Measurements from ENCODE around the gene FBN2. TPM values are rescaled to one million over a fixed set of nuclear protein-coding genes. Genes with fewer than 3 reads are reported as not detected.
"Not testable (repeated sequence)": the region's sequence is repeated elsewhere in the genome, so short reads cannot be mapped to it uniquely, and the experiment has no call there.

FBN2 gene
- total RNA-seq, 1 experiment from 2014 or later, result not detected

- not testable (repeated sequence) for H3K27me3 ChIP-seq (ENCODE audit: low read length)
Measured at GRCh38 chr5:128447224-128447623, 90.8 kb downstream of the FBN2 start.

GRCh38 chr5:128441941-128442350, 96.1 kb downstream of the FBN2 start:
- H3K79me2 ChIP-seq (ENCODE audit: low read length), result no peaks in the 10 kb centered on the region
- no peak overlapping the region for H3K4me3 ChIP-seq (ENCODE audit: low read length)
- no peak overlapping the region for H3K9ac ChIP-seq (ENCODE audit: low read length)
- H4K20me1 ChIP-seq (ENCODE audit: insufficient read depth, low read depth, low read length), result no peaks in the 10 kb centered on the region
- H3K9me2 ChIP-seq (replicated peaks; ENCODE audit: insufficient read depth, low read length), result no peaks in the 10 kb centered on the region
- no peaks in the 10 kb centered on the region for H3K4me1 ChIP-seq (ENCODE audit: low read length)
- H3K27ac ChIP-seq (ENCODE audit: low read length), result no peak overlapping the region
- no peaks in the 10 kb centered on the region for H3K36me3 ChIP-seq (ENCODE audit: insufficient read depth, low read length)
- H2AFZ ChIP-seq (ENCODE audit: low read length), result no peak overlapping the region
- H3K27me3 ChIP-seq (ENCODE audit: low read length), result no peaks in the 10 kb centered on the region; the same call in 1 of the 2 replicates
- no peaks in the 10 kb centered on the region for H3K9me3 ChIP-seq (ENCODE audit: low read length)
- no peak for DNase-seq
- H3K4me2 ChIP-seq (ENCODE audit: low read depth, low read length, poor library complexity, severe bottlenecking), result no peak overlapping the region

More at GRCh38 chr5:128447224-128447623, 90.8 kb downstream of the FBN2 start:
- not testable (repeated sequence) for H3K9ac ChIP-seq (ENCODE audit: low read length); H3K9me2 ChIP-seq (replicated peaks; ENCODE audit: insufficient read depth, low read length); H3K79me2 ChIP-seq (ENCODE audit: low read length); H3K9me3 ChIP-seq (ENCODE audit: low read length); H3K4me1 ChIP-seq (ENCODE audit: low read length); H2AFZ ChIP-seq (ENCODE audit: low read length); H3K4me2 ChIP-seq (ENCODE audit: low read depth, low read length, poor library complexity, severe bottlenecking); H3K27ac ChIP-seq (ENCODE audit: low read length); H3K4me3 ChIP-seq (ENCODE audit: low read length); DNase-seq; H3K36me3 ChIP-seq (ENCODE audit: insufficient read depth, low read length); H4K20me1 ChIP-seq (ENCODE audit: insufficient read depth, low read depth, low read length)

GRCh38 chr5:128441165-128441564, 96.9 kb downstream of the FBN2 start:
- H2AFZ ChIP-seq (ENCODE audit: low read length), result no peak overlapping the region
- H3K9me2 ChIP-seq (replicated peaks; ENCODE audit: insufficient read depth, low read length), result no peaks in the 10 kb centered on the region
- no peaks in the 10 kb centered on the region for H3K4me1 ChIP-seq (ENCODE audit: low read length)
- no peak overlapping the region for H3K4me3 ChIP-seq (ENCODE audit: low read length)
- no peak overlapping the region for H3K27ac ChIP-seq (ENCODE audit: low read length)
- H3K36me3 ChIP-seq (ENCODE audit: insufficient read depth, low read length), result no peaks in the 10 kb centered on the region
- no peaks in the 10 kb centered on the region for H3K9me3 ChIP-seq (ENCODE audit: low read length)
- H3K9ac ChIP-seq (ENCODE audit: low read length), result no peak overlapping the region
- no peak for DNase-seq
- no peaks in the 10 kb centered on the region; the same call in 1 of the 2 replicates for H3K27me3 ChIP-seq (ENCODE audit: low read length)
- no peaks in the 10 kb centered on the region for H3K79me2 ChIP-seq (ENCODE audit: low read length)
- no peaks in the 10 kb centered on the region for H4K20me1 ChIP-seq (ENCODE audit: insufficient read depth, low read depth, low read length)
- H3K4me2 ChIP-seq (ENCODE audit: low read depth, low read length, poor library complexity, severe bottlenecking), result no peak overlapping the region

DNA sequence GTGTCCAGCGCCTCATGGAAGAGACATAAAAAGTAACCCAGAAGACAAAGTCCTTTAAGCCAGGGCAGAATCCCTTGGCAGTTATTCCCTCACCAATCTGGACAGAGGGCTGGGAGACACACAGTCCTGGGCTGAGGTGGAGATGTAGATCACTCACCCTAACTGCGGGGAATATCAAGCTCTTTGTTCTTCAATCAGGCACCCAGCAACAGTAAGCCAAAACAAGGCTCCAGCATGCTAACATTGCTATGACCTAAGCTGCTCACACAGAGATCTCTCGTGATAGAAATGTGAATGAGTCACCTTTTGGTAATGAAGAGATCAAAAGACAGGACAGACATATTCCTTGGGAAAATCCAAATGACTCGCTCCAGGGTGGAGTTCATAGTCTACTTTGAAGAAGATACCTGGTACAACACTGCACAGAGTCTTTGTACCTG, 101.3 kb downstream of the FBN2 start:
- Histone ChIP-seq H3K4me3 (ENCODE audit: low read length) (no peak overlapping the region), H3K27ac (ENCODE audit: low read length) (no peak overlapping the region), H3K9me3 (ENCODE audit: low read length) (no peaks in the 10 kb centered on the region), H3K4me1 (ENCODE audit: low read length) (no peaks in the 10 kb centered on the region), H3K9ac (ENCODE audit: low read length) (no peak overlapping the region), H3K27me3 (ENCODE audit: low read length) (no peaks in the 10 kb centered on the region), H4K20me1 (ENCODE audit: insufficient read depth, low read depth, low read length) (no peaks in the 10 kb centered on the region), H3K36me3 (ENCODE audit: insufficient read depth, low read length) (no peaks in the 10 kb centered on the region), H3K9me2 (replicated peaks; ENCODE audit: insufficient read depth, low read length) (no peaks in the 10 kb centered on the region), H3K4me2 (ENCODE audit: low read depth, low read length, poor library complexity, severe bottlenecking) (no peak overlapping the region), H2AFZ (ENCODE audit: low read length) (no peak overlapping the region), H3K79me2 (ENCODE audit: low read length) (no peaks in the 10 kb centered on the region)
- no peak for DNase-seq

- Histone ChIP-seq H3K36me3 (ENCODE audit: insufficient read depth, low read length) (no peaks in the 10 kb centered on the region), H3K4me1 (ENCODE audit: low read length) (no peaks in the 10 kb centered on the region), H3K4me2 (ENCODE audit: low read depth, low read length, poor library complexity, severe bottlenecking) (no peak overlapping the region), H3K9me3 (ENCODE audit: low read length) (no peaks in the 10 kb centered on the region), H3K4me3 (ENCODE audit: low read length) (no peak overlapping the region), H3K27me3 (ENCODE audit: low read length) (no peaks in the 10 kb centered on the region), H3K27ac (ENCODE audit: low read length) (no peak overlapping the region), H3K9ac (ENCODE audit: low read length) (no peak overlapping the region), H3K79me2 (ENCODE audit: low read length) (no peaks in the 10 kb centered on the region), H3K9me2 (replicated peaks; ENCODE audit: insufficient read depth, low read length) (no peaks in the 10 kb centered on the region), H4K20me1 (ENCODE audit: insufficient read depth, low read depth, low read length) (no peaks in the 10 kb centered on the region), H2AFZ (ENCODE audit: low read length) (no peak overlapping the region)
- no peak for DNase-seq
Measured at GRCh38 chr5:128435861-128436260, 102.2 kb downstream of the FBN2 start.

DNA sequence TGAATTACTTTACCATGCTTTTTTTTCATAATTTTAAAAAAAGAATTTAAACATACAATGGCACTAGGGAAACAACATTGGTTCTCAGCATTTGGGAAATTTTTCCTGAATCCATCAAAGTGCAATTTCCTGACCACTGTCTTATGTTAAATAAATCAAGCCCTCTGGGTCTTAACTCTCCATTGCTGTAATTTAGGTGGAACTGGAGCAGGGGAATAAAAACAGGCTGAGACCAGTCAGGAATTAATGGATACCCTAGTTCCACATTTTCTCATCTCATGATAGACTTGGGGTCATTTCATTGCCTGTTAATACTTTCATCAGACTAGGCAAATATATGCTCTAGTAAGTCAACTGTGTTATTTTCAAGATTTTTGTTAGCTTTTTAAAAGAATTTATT, 103.1 kb downstream of the FBN2 start:
- no peaks in the 10 kb centered on the region for H3K27me3 ChIP-seq (ENCODE audit: low read length)
- H3K79me2 ChIP-seq (ENCODE audit: low read length), result no peaks in the 10 kb centered on the region
- H3K9me2 ChIP-seq (replicated peaks; ENCODE audit: insufficient read depth, low read length), result no peaks in the 10 kb centered on the region
- H3K36me3 ChIP-seq (ENCODE audit: insufficient read depth, low read length), result no peaks in the 10 kb centered on the region
- no peaks in the 10 kb centered on the region for H4K20me1 ChIP-seq (ENCODE audit: insufficient read depth, low read depth, low read length)
- H2AFZ ChIP-seq (ENCODE audit: low read length), result no peak overlapping the region
- no peak for DNase-seq
- no peaks in the 10 kb centered on the region for H3K4me1 ChIP-seq (ENCODE audit: low read length)
- H3K27ac ChIP-seq (ENCODE audit: low read length), result no peak overlapping the region
- no peak overlapping the region for H3K4me3 ChIP-seq (ENCODE audit: low read length)
- H3K4me2 ChIP-seq (ENCODE audit: low read depth, low read length, poor library complexity, severe bottlenecking), result no peak overlapping the region
- no peak overlapping the region for H3K9ac ChIP-seq (ENCODE audit: low read length)
- H3K9me3 ChIP-seq (ENCODE audit: low read length), result no peaks in the 10 kb centered on the region

DNA sequence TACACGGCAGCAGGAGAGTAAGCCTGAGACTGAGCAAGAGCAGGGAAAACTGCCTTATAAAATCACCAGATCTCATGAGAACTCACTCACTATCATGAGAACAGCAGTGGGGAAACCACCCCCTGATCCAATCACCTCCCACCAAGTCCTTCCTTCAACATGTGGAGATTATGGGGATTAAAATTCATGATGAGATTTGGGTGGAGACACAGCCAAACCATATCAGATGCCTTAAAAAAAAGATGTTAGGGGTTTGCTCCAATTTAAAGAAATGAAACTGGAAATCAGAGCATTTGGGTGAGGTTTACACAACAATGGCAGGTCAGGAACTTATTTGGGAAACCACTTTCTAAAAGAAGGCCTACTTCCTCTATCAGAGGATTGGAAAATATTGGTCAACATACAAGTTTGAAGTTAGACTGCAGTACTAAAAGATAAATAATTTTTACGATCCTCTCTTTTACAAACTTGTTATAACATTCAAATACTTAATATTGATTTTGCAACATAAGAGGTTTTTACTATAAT, 105.1 kb downstream of the FBN2 start:
- H2AFZ ChIP-seq (ENCODE audit: low read length), result no peak overlapping the region
- no peak overlapping the region for H3K4me2 ChIP-seq (ENCODE audit: low read depth, low read length, poor library complexity, severe bottlenecking)
- no peak overlapping the region for H3K9ac ChIP-seq (ENCODE audit: low read length)
- no peak for DNase-seq
- H4K20me1 ChIP-seq (ENCODE audit: insufficient read depth, low read depth, low read length), result no peaks in the 10 kb centered on the region
- no peak overlapping the region for H3K27ac ChIP-seq (ENCODE audit: low read length)
- H3K9me2 ChIP-seq (replicated peaks; ENCODE audit: insufficient read depth, low read length), result no peaks in the 10 kb centered on the region
- H3K27me3 ChIP-seq (ENCODE audit: low read length), result no peaks in the 10 kb centered on the region
- H3K79me2 ChIP-seq (ENCODE audit: low read length), result no peaks in the 10 kb centered on the region
- H3K4me3 ChIP-seq (ENCODE audit: low read length), result no peak overlapping the region
- H3K36me3 ChIP-seq (ENCODE audit: insufficient read depth, low read length), result no peaks in the 10 kb centered on the region
- H3K9me3 ChIP-seq (ENCODE audit: low read length), result no peaks in the 10 kb centered on the region
- no peaks in the 10 kb centered on the region for H3K4me1 ChIP-seq (ENCODE audit: low read length)

GRCh38 chr5:128427921-128428320, 110.1 kb downstream of the FBN2 start:
- no peaks in the 10 kb centered on the region for H3K4me1 ChIP-seq (ENCODE audit: low read length)
- H3K27me3 ChIP-seq (ENCODE audit: low read length), result no peaks in the 10 kb centered on the region
- no peak overlapping the region for H3K4me3 ChIP-seq (ENCODE audit: low read length)
- H3K36me3 ChIP-seq (ENCODE audit: insufficient read depth, low read length), result no peaks in the 10 kb centered on the region
- no peak overlapping the region for H3K9ac ChIP-seq (ENCODE audit: low read length)
- H3K9me3 ChIP-seq (ENCODE audit: low read length), result no peaks in the 10 kb centered on the region
- no peaks in the 10 kb centered on the region for H4K20me1 ChIP-seq (ENCODE audit: insufficient read depth, low read depth, low read length)
- H3K79me2 ChIP-seq (ENCODE audit: low read length), result no peaks in the 10 kb centered on the region
- H3K4me2 ChIP-seq (ENCODE audit: low read depth, low read length, poor library complexity, severe bottlenecking), result no peak overlapping the region
- H3K9me2 ChIP-seq (replicated peaks; ENCODE audit: insufficient read depth, low read length), result no peaks in the 10 kb centered on the region
- no peak overlapping the region for H3K27ac ChIP-seq (ENCODE audit: low read length)
- DNase-seq, result no peak
- H2AFZ ChIP-seq (ENCODE audit: low read length), result no peak overlapping the region

GRCh38 chr5:128426090-128426534, 111.9 kb downstream of the FBN2 start:
- Histone ChIP-seq H3K9ac (ENCODE audit: low read length) (no peak overlapping the region), H3K9me2 (replicated peaks; ENCODE audit: insufficient read depth, low read length) (no peaks in the 10 kb centered on the region), H3K4me2 (ENCODE audit: low read depth, low read length, poor library complexity, severe bottlenecking) (no peak overlapping the region), H3K36me3 (ENCODE audit: insufficient read depth, low read length) (no peaks in the 10 kb centered on the region), H3K9me3 (ENCODE audit: low read length) (no peaks in the 10 kb centered on the region), H4K20me1 (ENCODE audit: insufficient read depth, low read depth, low read length) (no peaks in the 10 kb centered on the region), H3K79me2 (ENCODE audit: low read length) (no peaks in the 10 kb centered on the region), H3K27me3 (ENCODE audit: low read length) (no peaks in the 10 kb centered on the region), H3K4me3 (ENCODE audit: low read length) (no peak overlapping the region), H2AFZ (ENCODE audit: low read length) (no peak overlapping the region), H3K4me1 (ENCODE audit: low read length) (no peaks in the 10 kb centered on the region), H3K27ac (ENCODE audit: low read length) (no peak overlapping the region)
- no peak for DNase-seq

All from Karpas-422 (cell line).